HCT116 (cell line): Measurements from ENCODE around the gene KIAA1328. TPM values are rescaled to one million over a fixed set of nuclear protein-coding genes. Genes with fewer than 3 reads are reported as not detected.

Experiments
- ATAC-seq: fragments of 200-7000 bp; cut with Tn5 transposase; 2 replicates; pipeline ENCODE4 v1.9.1; 2020; ENCODE audit warnings: mild to moderate bottlenecking, moderate library complexity
- BruUV-seq: library from RNA; stranded (reverse); fragments of 400-500 nt; replicated peaks from 2 replicates; lab custom pipeline; 2021; lab: Mats Ljungman, UMichigan
- CTCF ChIA-PET: fragments of 300-600 bp; sonication (Branson Sonifier 250); formaldehyde crosslinking; loops from one replicate; lab custom pipeline; 2021; ENCODE audit warnings: antibody characterized with exemption; lab: Charles Lee
- POLR2A ChIA-PET: fragments of 300-600, 350-600 bp; sonication (Branson Sonifier 250); formaldehyde crosslinking; loops from one replicate; lab custom pipeline; 2021; ENCODE audit warnings: antibody characterized with exemption; lab: Charles Lee
- RAD21 ChIA-PET, 2 experiments: fragments of 300-600 bp; sonication (Branson Sonifier 250); formaldehyde crosslinking; loops; one replicate each; lab custom pipeline; 2023; ENCODE audit warnings: low total read pairs in 2 of 2; ENCODE audit not compliant: uncharacterized antibody in 2 of 2, unreplicated experiment in 2 of 2, low non-redundant PET in 1 of 2; lab: Charles Lee
- DNase-seq: peaks from one replicate; pipeline ENCODE4 v3.0.0-alpha.2; 2010; ENCODE audit warnings: low read depth, low spot score
- H2AFZ ChIP-seq: fragments of 200-600 bp; shearing (Covaris generic), sonication (generic); 2 replicates; pipeline ENCODE4 v1.6.1; 2017; ENCODE audit warnings: low read depth, mixed run types, mixed read lengths, antibody characterized with exemption, low read length; ENCODE audit not compliant: poor library complexity, severe bottlenecking
- H3K27ac ChIP-seq: 2 replicates; pipeline ENCODE4 v1.5.1; 2012; ENCODE audit warnings: low read depth, low read length
- H3K27me3 ChIP-seq: fragments of 200-600 bp; sonication (generic); 2 replicates; pipeline ENCODE4 v1.6.1; 2016; ENCODE audit warnings: mixed run types, low read length, mixed read lengths; ENCODE audit not compliant: insufficient read depth
- H3K36me3 ChIP-seq, 2 experiments: fragments of 200-500 bp in 1 of 2; fragments of 200-600 bp in 1 of 2; sonication (Bioruptor generic) in 1 of 2; sonication (generic) in 1 of 2; 2 replicates each; pipeline versions ENCODE4 v1.5.1 to v1.6.1; 2014 to 2016; ENCODE audit warnings: low read length in 2 of 2, inconsistent platforms in 1 of 2, mixed read lengths in 1 of 2, mixed run types in 1 of 2; ENCODE audit not compliant: insufficient read depth in 2 of 2, control insufficient read depth in 1 of 2
- H3K4me1 ChIP-seq, 2 experiments: fragments of 200-600 bp in 1 of 2; sonication (generic) in 1 of 2; 2 replicates each; pipeline versions ENCODE4 v1.5.1 to v1.6.1; 2012 to 2017; ENCODE audit warnings: low read length in 2 of 2, inconsistent platforms in 1 of 2, mild to moderate bottlenecking in 1 of 2, mixed read lengths in 1 of 2, mixed run types in 1 of 2, moderate library complexity in 1 of 2; ENCODE audit not compliant: insufficient read depth in 2 of 2, control insufficient read depth in 1 of 2
- H3K4me2 ChIP-seq: fragments of 200-600 bp; sonication (generic); 2 replicates; pipeline ENCODE4 v1.6.1; 2017; ENCODE audit warnings: mixed run types, low read length, mixed read lengths
- H3K4me3 ChIP-seq, 2 experiments: fragments of 200-600 bp in 1 of 2; sonication (generic) in 1 of 2; replicated peaks in 1 of 2; 2 replicates each; pipeline ENCODE4 v1.5.1; 2011 to 2016; ENCODE audit warnings: low read length in 2 of 2, control low read depth in 1 of 2, low read depth in 1 of 2, mild to moderate bottlenecking in 1 of 2, mixed read lengths in 1 of 2, mixed run types in 1 of 2
- H3K79me2 ChIP-seq: fragments of 200-600 bp; sonication (generic); 2 replicates; pipeline ENCODE4 v1.6.1; 2017; ENCODE audit warnings: mild to moderate bottlenecking, mixed run types, low read length, moderate library complexity, mixed read lengths; ENCODE audit not compliant: insufficient read depth
- H3K9ac ChIP-seq: fragments of 200-600 bp; sonication (generic); 2 replicates; pipeline ENCODE4 v1.6.1; 2016; ENCODE audit warnings: low read length, mixed read lengths
- H3K9me2 ChIP-seq: fragments of 200-600 bp; sonication (generic), shearing (Covaris generic); 2 replicates; pipeline ENCODE4 v1.6.1; 2017; ENCODE audit warnings: mixed run types, mild to moderate bottlenecking, moderate library complexity; ENCODE audit not compliant: insufficient read depth
- H3K9me3 ChIP-seq, 2 experiments: fragments of 200-500 bp in 1 of 2; fragments of 200-600 bp in 1 of 2; sonication (Bioruptor generic) in 1 of 2; sonication (generic) in 1 of 2; 2 replicates each; pipeline ENCODE4 v1.6.1; 2014 to 2017; ENCODE audit warnings: low read length in 2 of 2, mixed read lengths in 2 of 2, inconsistent platforms in 1 of 2, low read depth in 1 of 2, mild to moderate bottlenecking in 1 of 2, mixed run types in 1 of 2, moderate library complexity in 1 of 2; ENCODE audit not compliant: control insufficient read depth in 1 of 2, insufficient read depth in 1 of 2
- H4K20me1 ChIP-seq: fragments of 200-600 bp; sonication (generic), shearing (Covaris generic); 2 replicates; pipeline ENCODE4 v1.6.1; 2017; ENCODE audit warnings: mixed run types, mild to moderate bottlenecking, moderate library complexity; ENCODE audit not compliant: insufficient read depth
- CEBPB ChIP-seq: IDR thresholded peaks from 2 replicates; pipeline ENCODE4 v1.6.1; 2012; ENCODE audit warnings: low read depth
- FOSL1 ChIP-seq: IDR thresholded peaks from 2 replicates; pipeline ENCODE4 v1.6.1; 2012; ENCODE audit warnings: low read depth
- POLR2A ChIP-seq: IDR thresholded peaks from 2 replicates; pipeline ENCODE4 v1.7.0; 2011; ENCODE audit warnings: borderline replicate concordance; ENCODE audit not compliant: insufficient read depth, insufficient read length; ENCODE audit errors: extremely low read depth
- POLR2AphosphoS5 ChIP-seq: IDR thresholded peaks from 2 replicates; pipeline ENCODE4 v1.6.1; 2011; ENCODE audit warnings: mild to moderate bottlenecking, low read depth, low read length, moderate library complexity
- RAD21 ChIP-seq: IDR thresholded peaks from 2 replicates; pipeline ENCODE4 v1.6.1; 2012; ENCODE audit warnings: low read depth, mild to moderate bottlenecking
- YY1 ChIP-seq: IDR thresholded peaks from 2 replicates; pipeline ENCODE4 v1.6.1; 2011; ENCODE audit warnings: low read length, low read depth, moderate library complexity, mild to moderate bottlenecking; ENCODE audit not compliant: insufficient replicate concordance; ENCODE audit errors: extremely low read depth
- ZFX ChIP-seq: fragments of 450-650 bp; IDR thresholded peaks from 2 replicates; pipeline ENCODE4 v1.6.1; 2017
- ZNF274 ChIP-seq: fragments of 200-500 bp; sonication (Bioruptor generic); IDR thresholded peaks from 2 replicates; pipeline ENCODE4 v1.6.1; 2014; ENCODE audit warnings: mild to moderate bottlenecking, low read depth, low read length, inconsistent platforms
- intact Hi-C: fragments of 100-400 bp; cut with micrococcal nuclease; formaldehyde crosslinking; loops from 2 replicates; pipeline ENCODE4 v1.10.0; 2022
- total RNA-seq: library from RNA; stranded (reverse); gene quantifications from one replicate; pipeline ENCODE4 v1.2.1, GENCODE V29; 2021; ENCODE audit not compliant: unreplicated experiment
- TF ChIP-seq, protein P1 (sequence below): IDR thresholded peaks from 2 replicates; pipeline ENCODE4 v1.6.1; 2011; ENCODE audit warnings: mild to moderate bottlenecking, low read length, moderate library complexity; ENCODE audit not compliant: insufficient replicate concordance; ENCODE audit errors: extremely low read depth

The KIAA1328 gene
- total RNA-seq, 1 experiment from 2014 or later: 5.2 TPM

DNA sequence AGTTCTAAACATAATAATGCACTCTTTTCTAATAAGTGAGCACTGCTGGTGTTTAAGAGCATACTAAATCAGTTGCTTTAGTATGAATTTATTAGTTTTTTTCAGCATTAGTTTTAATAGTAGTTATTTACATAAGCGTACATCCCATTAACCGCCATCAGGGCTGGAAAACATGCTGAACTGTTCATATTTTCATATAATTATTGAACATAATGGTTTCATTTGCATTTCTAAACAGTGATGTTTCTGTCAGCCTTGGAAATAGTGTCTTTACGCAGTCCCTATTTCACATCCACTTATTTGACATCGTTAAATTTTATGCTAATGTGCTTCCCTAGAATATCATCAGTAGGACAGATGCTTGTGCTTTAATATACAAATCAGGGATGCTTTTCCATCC lies 71.5 kb downstream of the KIAA1328 start:
- H3K9me2 ChIP-seq: no peaks in the 10 kb centered on the region
- no peak for ATAC-seq
- no peaks in the 10 kb centered on the region for H3K27me3 ChIP-seq
- ChIA-PET RAD21 (no interaction called here), POLR2A (no interaction called here), CTCF (no interaction called here)
- no peak overlapping the region for H3K4me3 ChIP-seq
- H2AFZ ChIP-seq: no peak overlapping the region
- H3K9ac ChIP-seq: no peak overlapping the region
- H3K4me1 ChIP-seq: no peaks in the 10 kb centered on the region
- intact Hi-C loops: no loop called here
- no peak overlapping the region for H3K27ac ChIP-seq
- no peaks in the 10 kb centered on the region for H3K79me2 ChIP-seq
- TF ChIP-seq, protein P1, sequence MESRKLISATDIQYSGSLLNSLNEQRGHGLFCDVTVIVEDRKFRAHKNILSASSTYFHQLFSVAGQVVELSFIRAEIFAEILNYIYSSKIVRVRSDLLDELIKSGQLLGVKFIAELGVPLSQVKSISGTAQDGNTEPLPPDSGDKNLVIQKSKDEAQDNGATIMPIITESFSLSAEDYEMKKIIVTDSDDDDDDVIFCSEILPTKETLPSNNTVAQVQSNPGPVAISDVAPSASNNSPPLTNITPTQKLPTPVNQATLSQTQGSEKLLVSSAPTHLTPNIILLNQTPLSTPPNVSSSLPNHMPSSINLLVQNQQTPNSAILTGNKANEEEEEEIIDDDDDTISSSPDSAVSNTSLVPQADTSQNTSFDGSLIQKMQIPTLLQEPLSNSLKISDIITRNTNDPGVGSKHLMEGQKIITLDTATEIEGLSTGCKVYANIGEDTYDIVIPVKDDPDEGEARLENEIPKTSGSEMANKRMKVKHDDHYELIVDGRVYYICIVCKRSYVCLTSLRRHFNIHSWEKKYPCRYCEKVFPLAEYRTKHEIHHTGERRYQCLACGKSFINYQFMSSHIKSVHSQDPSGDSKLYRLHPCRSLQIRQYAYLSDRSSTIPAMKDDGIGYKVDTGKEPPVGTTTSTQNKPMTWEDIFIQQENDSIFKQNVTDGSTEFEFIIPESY: no peak
- TF ChIP-seq POLR2A (no peak), YY1 (no peak), ZFX (no peak), POLR2AphosphoS5 (no peak), CEBPB (no peak), ZNF274 (no peak), FOSL1 (no peak), RAD21 (no peak)
- TF ChIP-seq, all 23 proteins: peak for 0
- no peaks in the 10 kb centered on the region for H3K36me3 ChIP-seq
- no TSS peak for BruUV-seq
- H3K4me2 ChIP-seq: no peak overlapping the region
- DNase-seq: no peak
- H4K20me1 ChIP-seq: no peaks in the 10 kb centered on the region
- H3K9me3 ChIP-seq: no peaks in the 10 kb centered on the region; a peak in 1 of 4 replicates
